ENCODE results near the gene ARHGEF1. TPM values are rescaled to one million over a fixed set of nuclear protein-coding genes. Genes with fewer than 3 reads are reported as not detected.

Gene ARHGEF1
- total RNA-seq, 1 donor from 2014 or later, result 112 TPM

DNA sequence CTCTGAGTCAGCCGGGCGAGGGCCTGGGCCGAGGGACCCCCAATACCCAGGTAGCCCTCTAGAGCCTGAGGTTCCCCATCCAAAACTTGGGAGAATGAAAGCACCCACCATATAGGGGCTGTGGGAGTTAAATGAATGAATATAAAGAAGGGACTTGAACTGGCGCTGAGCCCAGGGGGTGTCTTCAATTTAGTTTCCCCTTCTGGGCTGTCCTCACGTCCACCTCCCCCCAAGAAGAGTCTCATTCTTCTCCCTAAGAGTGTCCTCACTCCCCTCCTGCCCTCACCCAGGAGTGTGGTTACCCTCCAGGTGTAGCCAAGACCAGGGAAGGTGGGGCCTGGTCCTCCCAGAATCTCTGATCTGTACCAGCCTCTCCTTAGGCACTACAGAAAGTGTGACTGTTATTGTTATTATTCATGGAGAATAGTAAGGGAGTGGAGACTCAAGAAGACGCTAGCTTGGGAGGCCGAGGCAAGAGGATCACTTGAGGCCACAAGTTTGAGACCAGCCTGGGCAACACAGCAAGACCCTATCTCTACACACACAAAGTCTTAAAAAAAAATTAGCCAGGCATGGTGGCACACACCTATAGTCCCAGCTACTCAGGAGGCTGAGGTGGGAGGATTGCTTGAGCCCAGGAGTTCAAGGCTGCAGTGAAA, 3.2 kb upstream of the ARHGEF1 start:
- no peak for DNase-seq (ENCODE audit: extremely low read depth, low read depth, low spot score)

- DNase-seq (ENCODE audit: extremely low read depth, low read depth, low spot score), result no peak
Measured at GRCh38 chr19:41880329-41880708, 2.7 kb upstream of the ARHGEF1 start.

DNA sequence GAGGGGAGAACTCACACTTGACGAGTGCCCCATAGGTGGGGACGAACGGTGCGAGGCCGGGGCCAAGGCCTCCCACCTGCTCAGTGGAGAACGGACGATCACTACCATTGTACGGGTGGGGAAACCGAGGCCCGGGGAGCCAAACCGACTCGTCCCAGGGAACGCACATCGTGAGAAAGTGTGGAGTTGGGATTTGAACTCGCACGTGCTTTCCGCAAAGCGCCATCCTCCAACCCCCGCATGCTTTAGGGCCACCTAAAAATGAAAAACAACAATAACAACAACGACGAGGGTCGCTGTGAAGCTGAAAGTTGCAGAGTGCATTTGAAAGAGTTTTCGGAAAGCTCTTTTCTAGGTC, 458 bp downstream of the ARHGEF1 start:
- DNase-seq (ENCODE audit: extremely low read depth, low read depth, low spot score), result no peak

- DNase-seq (ENCODE audit: extremely low read depth, low read depth, low spot score), result peak; percentile 44
Measured at GRCh38 chr19:41883821-41884733, 1.1 kb downstream of the ARHGEF1 start.

GRCh38 chr19:41886761-41887710, 4.1 kb downstream of the ARHGEF1 start:
- DNase-seq (ENCODE audit: extremely low read depth, low read depth, low spot score), result no peak

- DNase-seq (ENCODE audit: extremely low read depth, low read depth, low spot score), result no peak
Measured at GRCh38 chr19:41887711-41888382, 4.9 kb downstream of the ARHGEF1 start.

DNA sequence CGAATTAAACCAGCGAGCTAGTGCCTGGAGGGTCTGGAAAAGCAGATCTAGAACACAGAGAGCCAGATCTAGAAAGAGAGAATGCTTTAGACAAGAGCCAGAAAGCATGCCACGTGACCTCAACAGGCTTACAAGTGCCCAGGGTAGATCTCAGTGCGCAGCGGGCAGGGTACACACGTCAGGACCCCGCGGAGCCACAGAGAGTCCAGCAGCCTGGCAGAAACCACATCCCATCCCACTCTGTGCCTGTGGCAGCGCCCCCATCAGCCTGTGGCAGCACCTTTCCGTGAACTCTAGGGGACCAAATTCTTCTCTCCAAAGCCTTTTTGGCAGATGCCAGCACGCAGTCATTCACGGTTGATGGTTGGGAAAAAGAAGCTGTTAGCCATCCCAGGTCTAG, 5.9 kb downstream of the ARHGEF1 start:
- no peak for DNase-seq (ENCODE audit: extremely low read depth, low read depth, low spot score)

- DNase-seq (ENCODE audit: extremely low read depth, low read depth, low spot score), result no peak
Measured at GRCh38 chr19:41889896-41890295, 6.9 kb downstream of the ARHGEF1 start.

- DNase-seq (ENCODE audit: extremely low read depth, low read depth, low spot score), result no peak
Measured at GRCh38 chr19:41890936-41891335, 8.0 kb downstream of the ARHGEF1 start.

DNA sequence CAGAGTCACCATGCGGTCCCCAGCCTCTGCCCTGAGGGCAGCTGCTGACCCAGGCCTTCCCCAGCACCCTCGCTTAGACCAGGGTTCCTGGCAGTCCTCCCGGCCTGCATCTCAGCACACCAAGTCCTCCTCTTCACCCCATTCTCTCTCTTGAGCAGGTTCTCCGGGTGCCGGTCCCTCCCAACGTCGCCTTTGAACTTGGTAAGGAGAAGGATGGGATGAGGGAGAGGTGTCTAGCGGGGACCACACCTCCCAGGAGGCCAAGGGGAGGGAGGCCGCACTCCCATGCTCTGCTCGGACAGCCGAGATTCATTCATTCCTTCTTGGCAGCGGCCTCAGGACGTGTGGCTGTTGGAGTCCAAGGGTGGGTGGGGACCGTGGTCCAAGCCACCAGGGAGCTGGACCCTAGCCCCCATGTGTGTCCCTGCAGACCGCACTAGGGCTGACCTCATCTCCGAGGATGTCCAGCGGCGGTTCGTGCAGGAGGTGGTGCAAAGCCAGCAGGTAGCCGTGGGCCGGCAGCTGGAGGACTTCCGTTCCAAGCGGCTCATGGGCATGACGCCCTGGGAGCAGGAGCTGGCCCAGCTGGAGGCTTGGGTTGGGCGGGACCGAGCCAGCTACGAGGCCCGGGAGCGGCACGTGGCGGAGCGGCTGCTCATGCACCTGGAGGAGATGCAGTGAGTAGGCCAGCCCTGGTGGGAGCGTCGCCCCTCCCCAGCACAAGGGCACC, 9.4 kb downstream of the ARHGEF1 start:
- no peak for DNase-seq (ENCODE audit: extremely low read depth, low read depth, low spot score)

GRCh38 chr19:41893899-41894298, 10.9 kb downstream of the ARHGEF1 start:
- no peak for DNase-seq (ENCODE audit: extremely low read depth, low read depth, low spot score)

DNA sequence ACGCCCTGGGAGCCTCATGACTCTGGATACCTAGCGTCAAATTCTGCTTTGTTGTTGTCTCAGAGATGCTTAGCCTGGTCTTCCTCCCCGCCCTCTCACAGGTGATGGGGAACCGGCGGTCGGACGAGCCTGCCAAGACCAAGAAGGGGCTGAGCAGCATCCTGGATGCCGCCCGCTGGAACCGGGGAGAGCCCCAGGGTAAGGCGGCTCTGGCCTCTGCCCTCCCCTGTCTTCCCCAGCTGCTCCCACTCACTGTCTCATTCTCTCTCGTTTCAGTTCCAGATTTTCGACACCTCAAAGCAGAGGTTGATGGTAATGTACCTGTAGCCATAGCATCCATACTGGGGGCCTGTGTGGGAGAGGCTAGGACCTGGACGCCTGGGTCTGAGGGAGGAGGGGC, 11.4 kb downstream of the ARHGEF1 start:
- DNase-seq (ENCODE audit: extremely low read depth, low read depth, low spot score), result no peak

DNA sequence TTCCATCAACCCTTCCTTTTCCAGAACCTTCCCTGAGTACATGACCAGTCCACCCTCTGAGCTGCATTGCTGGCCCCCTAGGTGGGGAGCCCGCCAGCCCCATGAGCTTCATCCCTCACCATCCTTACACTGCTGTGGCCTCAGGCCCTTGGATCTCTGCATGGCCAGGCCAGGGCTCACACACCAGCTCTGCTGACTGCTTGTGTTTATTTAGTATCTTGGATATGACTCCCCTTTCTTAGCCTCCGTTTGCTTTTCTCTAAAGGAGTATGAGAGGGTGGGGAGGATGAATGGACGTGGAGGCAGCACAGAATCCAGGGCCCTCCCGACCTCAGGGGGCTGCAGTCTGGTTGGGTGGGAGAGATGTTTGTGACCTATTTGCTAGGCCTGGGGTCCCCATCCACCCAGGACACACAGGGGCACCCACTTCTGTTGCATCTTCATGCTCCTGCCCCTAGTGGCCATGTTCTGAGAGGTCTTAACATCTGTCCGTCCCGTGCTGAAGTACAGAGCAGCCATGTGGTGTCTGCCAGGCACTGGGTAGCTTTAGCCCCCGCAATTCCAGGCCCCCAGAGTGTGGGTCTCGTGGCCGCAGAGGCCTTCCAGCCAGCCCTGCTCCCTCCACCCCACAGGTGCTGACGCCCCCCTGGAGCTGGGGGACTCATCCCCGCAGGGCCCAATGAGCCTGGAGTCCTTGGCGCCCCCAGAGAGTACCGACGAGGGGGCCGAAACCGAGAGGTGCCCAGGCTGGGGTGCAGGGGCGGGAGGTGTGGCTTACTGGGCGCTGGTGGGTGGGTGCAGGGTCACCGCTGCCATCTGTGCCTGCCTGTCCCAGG, 13.0 kb downstream of the ARHGEF1 start:
- DNase-seq (ENCODE audit: extremely low read depth, low read depth, low spot score), result no peak

- DNase-seq (ENCODE audit: extremely low read depth, low read depth, low spot score), result no peak
Measured at GRCh38 chr19:41896581-41896942, 13.6 kb downstream of the ARHGEF1 start.

- no peak for DNase-seq (ENCODE audit: extremely low read depth, low read depth, low spot score)
Measured at GRCh38 chr19:41897181-41897580, 14.2 kb downstream of the ARHGEF1 start.

GRCh38 chr19:41897820-41898219, 14.8 kb downstream of the ARHGEF1 start:
- no peak for DNase-seq (ENCODE audit: extremely low read depth, low read depth, low spot score)

- no peak for DNase-seq (ENCODE audit: extremely low read depth, low read depth, low spot score)
Measured at GRCh38 chr19:41898235-41898634, 15.3 kb downstream of the ARHGEF1 start.

GRCh38 chr19:41901707-41902360, 18.9 kb downstream of the ARHGEF1 start:
- no peak for DNase-seq (ENCODE audit: extremely low read depth, low read depth, low spot score)

DNA sequence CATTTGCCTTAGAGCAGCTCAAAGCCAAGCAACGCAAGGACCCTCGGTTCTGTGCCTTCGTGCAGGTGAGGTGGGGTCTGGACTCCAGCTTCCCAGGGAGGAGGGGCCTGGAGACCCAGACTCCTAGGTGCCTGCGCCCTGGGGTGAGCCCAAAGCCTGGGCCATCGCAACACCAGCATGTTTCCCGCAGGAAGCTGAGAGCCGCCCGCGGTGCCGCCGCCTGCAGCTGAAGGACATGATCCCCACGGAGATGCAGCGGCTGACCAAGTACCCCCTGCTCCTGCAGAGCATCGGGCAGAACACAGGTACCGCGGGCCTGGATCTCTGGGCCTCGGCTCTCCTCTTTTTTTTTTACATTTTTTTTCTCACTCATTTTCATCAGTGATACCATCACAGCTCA, 19.6 kb downstream of the ARHGEF1 start:
- DNase-seq (ENCODE audit: extremely low read depth, low read depth, low spot score), result no peak

All from glomerular endothelial cell (primary cell).